ENCODE results near the gene USP4.

GRCh38 chr3:49277383-49277775, 62.5 kb downstream of the USP4 start:
- TF ChIP-seq EZH2 (IDR thresholded peaks at IDR 0.05; ENCODE audit: low read depth, unreplicated experiment) (no peak), CTCF (conservative IDR thresholded peaks at IDR 0.05; ENCODE audit: low read depth in 2 of 2) (no peak), EZH2phosphoT487 (IDR thresholded peaks at IDR 0.05; ENCODE audit: unreplicated experiment) (no peak), JUNB (IDR thresholded peaks at IDR 0.05; ENCODE audit: unreplicated experiment) (no peak)

Data from GM23338 (cell line).